Type B pancreatic cell (in vitro differentiated cells): ENCODE data around the gene PSMB7. TPM values are rescaled to one million over a fixed set of nuclear protein-coding genes. Genes with fewer than 3 reads are reported as not detected.

Experiments used
- DNase-seq: peaks from one replicate; pipeline ENCODE4 v3.0.0; 2021; ENCODE audit warnings: mixed read lengths; ENCODE audit not compliant: unreplicated experiment; ENCODE audit errors: extremely low spot score
- H3K27ac Mint-ChIP-seq: 2 replicates; pipeline ENCODE4 v1.8.0; 2021; ENCODE audit warnings: mild to moderate bottlenecking, mixed read lengths
- H3K27me3 Mint-ChIP-seq: 2 replicates; pipeline ENCODE4 v1.8.0; 2021; ENCODE audit warnings: mixed read lengths
- H3K36me3 Mint-ChIP-seq: 2 replicates; pipeline ENCODE4 v1.8.0; 2021; ENCODE audit warnings: mixed read lengths
- H3K4me1 Mint-ChIP-seq: one replicate; pipeline ENCODE4 v1.8.0; 2021; ENCODE audit warnings: mixed read lengths; ENCODE audit not compliant: unreplicated experiment
- H3K4me3 Mint-ChIP-seq: 2 replicates; pipeline ENCODE4 v1.8.0; 2021; ENCODE audit warnings: mild to moderate bottlenecking, mixed read lengths
- H3K9me3 Mint-ChIP-seq: 2 replicates; pipeline ENCODE4 v1.8.0; 2021; ENCODE audit warnings: mixed read lengths
- CTCF ChIP-seq: fragments of 200-600 bp; sonication (generic); conservative IDR thresholded peaks from 2 replicates; pipeline ENCODE4 v1.5.0; 2021; ENCODE audit warnings: antibody characterized with exemption, mild to moderate bottlenecking
- total RNA-seq: library from RNA; stranded (reverse); gene quantifications from 2 replicates; pipeline ENCODE4 v1.2.1, GENCODE V29; 2021; ENCODE audit warnings: low replicate concordance

PSMB7 gene
- total RNA-seq, 1 donor from 2014 or later: 168 TPM

- Mint-ChIP-seq H3K9me3 (no peaks in the 10 kb centered on the region), H3K27me3 (peaks cover 36% of the 10 kb centered on the region), H3K4me3 (no peak overlapping the region), H3K4me1 (peaks cover 4% of the 10 kb centered on the region), H3K27ac (no peak overlapping the region), H3K36me3 (no peaks in the 10 kb centered on the region)
- TF ChIP-seq CTCF: no peak
- no peak for DNase-seq
These were observed 41.3 kb upstream of the PSMB7 start for GRCh38 chr9:124456341-124457078.

GRCh38 chr9:124455820-124456219 lies 40.6 kb upstream of the PSMB7 start:
- Mint-ChIP-seq H3K4me1 (peaks cover 4% of the 10 kb centered on the region), H3K9me3 (no peaks in the 10 kb centered on the region), H3K27ac (no peak overlapping the region), H3K36me3 (no peaks in the 10 kb centered on the region), H3K4me3 (no peak overlapping the region), H3K27me3 (peaks cover 38% of the 10 kb centered on the region)
- TF ChIP-seq CTCF: no peak
- DNase-seq: no peak

- Mint-ChIP-seq H3K4me1 (peaks cover 8% of the 10 kb centered on the region), H3K27me3 (peaks cover 45% of the 10 kb centered on the region), H3K9me3 (no peaks in the 10 kb centered on the region), H3K36me3 (no peaks in the 10 kb centered on the region), H3K4me3 (no peak overlapping the region), H3K27ac (no peak overlapping the region)
- TF ChIP-seq CTCF: no peak
- DNase-seq: no peak
These were observed 39.7 kb upstream of the PSMB7 start for GRCh38 chr9:124454791-124455443.

- peaks cover 51% of the 10 kb centered on the region for H3K27me3 Mint-ChIP-seq
- no peak for TF ChIP-seq CTCF
- no peaks in the 10 kb centered on the region for H3K9me3 Mint-ChIP-seq
- no peak for DNase-seq
- no peak overlapping the region for H3K4me3 Mint-ChIP-seq
- H3K36me3 Mint-ChIP-seq: no peaks in the 10 kb centered on the region
- H3K4me1 Mint-ChIP-seq: peaks cover 8% of the 10 kb centered on the region
- H3K27ac Mint-ChIP-seq: no peak overlapping the region
These were observed 39.1 kb upstream of the PSMB7 start for GRCh38 chr9:124454296-124454695.

GRCh38 chr9:124453586-124454191 lies 38.4 kb upstream of the PSMB7 start:
- H3K36me3 Mint-ChIP-seq: no peaks in the 10 kb centered on the region
- H3K4me1 Mint-ChIP-seq: peaks cover 8% of the 10 kb centered on the region
- H3K4me3 Mint-ChIP-seq: no peak overlapping the region
- no peak for DNase-seq
- peaks cover 53% of the 10 kb centered on the region for H3K27me3 Mint-ChIP-seq
- no peak overlapping the region for H3K27ac Mint-ChIP-seq
- no peaks in the 10 kb centered on the region for H3K9me3 Mint-ChIP-seq
- no peak for TF ChIP-seq CTCF
